NOMO-1 (cell line): ENCODE data around the gene CCDC142.
"Not testable (repeated sequence)": the region's sequence is repeated elsewhere in the genome, so short reads cannot be mapped to it uniquely, and the experiment has no call there.

ENCODE experiments used
- DNase-seq, 2 experiments: peaks; one replicate each; lab custom pipeline; 2025; ENCODE audit not compliant: unreplicated experiment in 2 of 2; lab: John Stamatoyannopoulos, UW

Gene CCDC142

GRCh38 chr2:74447230-74447999 lies 35.4 kb downstream of the CCDC142 start:
- DNase-seq = no peak

GRCh38 chr2:74444498-74445318 lies 38.1 kb downstream of the CCDC142 start:
- DNase-seq = no peak

GRCh38 chr2:74442483-74443297 lies 40.1 kb downstream of the CCDC142 start:
- DNase-seq = not testable (repeated sequence)

DNA sequence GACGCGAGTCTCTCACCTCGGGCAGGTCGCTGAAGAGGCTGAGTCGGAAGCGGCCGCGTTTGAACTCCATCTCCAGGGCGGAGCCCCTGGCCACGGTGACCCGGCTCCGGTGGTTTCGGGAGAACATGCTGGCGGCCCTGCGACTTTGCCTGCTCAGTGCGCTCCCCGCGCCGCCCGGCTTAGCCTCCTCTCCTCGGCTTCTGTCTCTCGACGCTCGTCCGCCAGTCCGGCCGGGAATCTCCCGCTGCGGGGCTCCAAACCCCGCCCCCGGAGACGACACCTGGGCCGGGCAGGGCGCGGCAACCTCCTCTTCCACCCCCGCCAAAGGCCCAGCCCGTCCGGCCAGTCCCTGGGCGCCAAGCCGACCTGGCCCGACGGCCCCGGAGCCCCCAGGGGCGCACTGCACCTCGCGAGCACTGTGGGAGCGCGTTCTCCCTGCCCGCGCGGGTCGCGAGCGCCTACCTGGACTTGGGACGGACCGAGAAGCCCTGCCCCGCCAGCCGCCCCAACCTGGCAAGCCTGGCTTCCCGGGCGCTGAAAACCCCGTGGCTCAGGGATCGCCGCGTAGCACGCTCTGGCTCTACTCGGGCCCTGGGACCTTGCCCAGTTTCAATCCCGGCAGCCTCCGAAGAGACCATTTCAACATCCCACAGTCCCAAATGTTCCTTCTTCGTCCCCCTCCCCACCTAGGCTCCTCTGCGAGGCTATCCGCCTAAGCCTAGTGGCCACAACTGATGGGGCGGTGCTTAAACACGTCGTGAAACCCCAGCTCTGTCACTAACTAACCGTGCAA lies 40.9 kb downstream of the CCDC142 start, which contains the start of gene RTKN:
Gene RTKN (minus strand): TSS at position 248 of the 793 bp plus-strand sequence. CDS start 121 bp downstream, at position 127.
- DNase-seq = no peak

GRCh38 chr2:74441170-74441689 lies 41.6 kb downstream of the CCDC142 start:
- no peak for DNase-seq

- DNase-seq = peak; percentile 63 to 86
Measured at GRCh38 chr2:74440378-74441169, 42.2 kb downstream of the CCDC142 start.

DNA sequence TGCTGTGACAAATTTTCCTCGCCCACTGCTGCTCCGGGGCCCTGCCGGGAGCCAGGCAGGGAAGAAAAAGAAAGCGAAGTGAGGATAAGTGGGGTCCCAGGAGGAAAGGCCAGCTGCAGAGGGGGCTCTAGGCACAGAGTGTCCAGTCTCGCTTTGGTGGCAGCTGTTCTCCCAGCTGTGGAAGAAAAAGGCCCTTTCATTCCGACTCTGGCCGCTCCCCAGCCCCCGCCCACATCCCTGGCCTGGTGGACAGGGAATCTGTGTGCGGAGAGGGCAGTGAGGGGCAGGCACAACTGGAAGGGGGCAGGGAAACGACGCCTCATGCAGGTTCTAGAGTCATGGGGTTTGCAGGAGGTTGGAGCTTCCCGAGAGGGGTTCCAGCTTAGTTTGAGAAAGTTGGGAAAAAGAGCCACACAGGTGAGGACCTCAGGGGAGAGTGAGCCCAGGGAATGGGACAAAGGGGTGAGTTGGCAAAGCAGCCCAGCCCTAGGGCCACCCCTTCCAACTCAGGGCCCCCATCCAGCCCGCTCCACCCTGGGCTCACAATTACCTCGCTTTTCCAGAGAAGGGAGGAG lies 42.9 kb downstream of the CCDC142 start:
- DNase-seq = no peak

DNA sequence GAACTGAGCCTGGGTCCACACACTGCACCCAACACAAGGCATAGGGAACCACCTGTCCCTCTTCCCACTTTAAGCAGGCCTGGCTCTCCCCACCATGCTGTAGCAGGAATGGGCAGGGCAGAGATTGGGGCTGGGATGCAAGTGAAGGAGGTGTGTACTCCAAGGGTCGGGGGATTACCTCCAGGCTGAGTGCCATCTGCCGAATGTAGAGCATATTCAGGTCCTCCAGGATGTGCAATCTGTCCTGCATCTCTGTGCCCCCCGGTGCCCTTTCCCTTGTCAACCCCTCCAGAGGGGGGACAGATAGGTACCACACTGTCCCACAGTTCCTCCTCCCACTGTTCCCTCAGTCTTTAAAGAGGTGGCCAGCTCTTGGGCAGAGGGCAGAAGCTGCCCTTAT lies 43.4 kb downstream of the CCDC142 start:
- no peak for DNase-seq

DNA sequence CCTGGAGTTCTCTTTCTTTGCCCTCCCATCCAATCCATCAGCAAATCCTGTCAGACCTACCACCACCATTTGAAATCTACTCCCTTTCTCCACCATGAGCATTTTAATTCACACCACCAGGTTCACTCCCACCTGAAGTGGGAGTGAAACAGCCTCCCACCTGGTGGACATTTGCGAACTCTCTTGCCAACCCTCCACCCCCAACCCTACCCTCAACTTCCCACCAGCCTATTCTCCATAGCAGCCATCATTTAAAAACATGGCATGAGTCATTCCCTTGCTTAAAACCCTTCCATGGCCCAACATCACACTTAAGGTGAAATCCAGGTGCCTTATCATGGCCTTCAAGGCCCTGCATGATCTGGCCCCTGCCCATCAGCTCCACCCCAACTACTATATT lies 44.5 kb downstream of the CCDC142 start:
- no peak for DNase-seq

- no peak for DNase-seq
Measured at GRCh38 chr2:74436848-74437695, 45.7 kb downstream of the CCDC142 start.

- no peak for DNase-seq
Measured at GRCh38 chr2:74436111-74436805, 46.5 kb downstream of the CCDC142 start.

DNA sequence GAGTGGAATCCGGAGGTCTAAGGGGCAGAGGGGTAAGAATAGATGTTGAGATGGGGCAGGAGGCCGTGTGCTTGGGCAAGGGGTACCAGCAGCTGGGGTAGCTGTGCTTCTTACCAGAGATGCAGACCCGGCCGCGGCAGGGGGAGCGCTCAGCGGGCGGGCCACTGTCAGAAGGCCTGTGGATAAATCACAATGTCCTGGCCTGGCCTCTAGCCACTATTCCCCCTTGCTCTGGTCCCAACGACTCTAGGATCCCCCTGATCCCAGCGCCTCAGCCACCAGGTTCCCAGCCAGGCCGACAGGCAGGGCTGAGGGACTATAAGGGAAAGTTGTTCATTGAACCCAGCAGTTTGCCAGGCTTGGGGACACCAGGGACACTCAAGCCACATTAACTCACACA lies 52.3 kb downstream of the CCDC142 start:
- DNase-seq = no peak

- DNase-seq = no peak
Measured at GRCh38 chr2:74429487-74430451, 53.0 kb downstream of the CCDC142 start.

DNA sequence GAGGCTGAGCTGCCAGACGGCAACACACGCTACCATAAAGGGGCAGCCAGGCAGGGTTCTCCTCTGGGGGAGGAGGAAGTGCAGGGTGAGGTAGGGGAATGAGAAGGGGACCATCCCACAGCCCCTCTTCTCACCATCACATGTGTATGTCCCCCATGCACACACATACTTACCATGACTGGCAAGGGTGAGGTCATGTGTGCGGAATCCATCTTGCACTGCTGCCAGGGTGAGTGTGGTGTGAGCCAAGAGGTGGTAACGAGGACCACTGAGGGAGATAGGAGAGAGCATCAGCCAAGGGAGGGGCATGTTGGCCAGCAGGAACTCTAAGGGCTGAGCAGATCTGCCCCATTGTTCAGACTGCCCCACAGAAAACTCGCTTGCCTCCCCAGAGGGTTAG lies 54.1 kb downstream of the CCDC142 start:
- no peak for DNase-seq

DNA sequence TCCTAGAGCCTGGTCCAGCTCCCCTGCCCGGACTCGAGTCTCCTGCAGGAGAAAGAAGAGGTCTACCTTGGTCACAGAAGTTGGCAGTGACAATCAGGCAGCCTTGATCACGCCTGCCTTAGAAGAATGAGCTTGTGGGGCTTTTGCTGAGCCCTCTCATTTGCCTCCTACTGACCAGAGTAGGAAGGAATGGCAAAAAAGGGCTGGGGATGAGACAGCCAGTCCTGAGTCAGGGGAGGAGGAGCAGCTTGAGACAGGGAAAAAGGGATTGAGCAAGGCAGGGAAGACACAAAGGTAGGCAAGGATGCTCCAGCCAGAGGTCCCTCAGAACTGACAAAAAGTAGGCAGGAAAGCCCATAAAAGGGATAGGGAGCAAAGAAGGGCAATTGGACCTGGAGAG lies 55.2 kb downstream of the CCDC142 start:
- DNase-seq = no peak

GRCh38 chr2:74426181-74426758 lies 56.5 kb downstream of the CCDC142 start:
- no peak for DNase-seq
